CD14-positive monocyte (primary cell): ENCODE data around the gene GDF2. TPM values are rescaled to one million over a fixed set of nuclear protein-coding genes. Genes with fewer than 3 reads are reported as not detected.

Source experiments
- DNase-seq, 3 donors: peaks; one replicate each; pipeline ENCODE4 v3.0.0-alpha.2; 2011 to 2022
- H2AFZ ChIP-seq: 2 replicates; pipeline ENCODE4 v1.6.0; 2012; ENCODE audit warnings: mild to moderate bottlenecking, low read depth, low read length, inconsistent platforms; ENCODE audit not compliant: insufficient read depth, poor library complexity, severe bottlenecking
- H3K27ac ChIP-seq, 2 donors: 1 replicate in 1 of 2; 2 replicates in 1 of 2; pipeline ENCODE4 v1.5.1; 2012 to 2013; ENCODE audit warnings: low read length in 2 of 2, control low read depth in 1 of 2, inconsistent platforms in 1 of 2, low read depth in 1 of 2, mild to moderate bottlenecking in 1 of 2
- H3K27me3 ChIP-seq, 2 donors: one replicate each; pipeline versions ENCODE4 v1.6.0 to v1.6.1; 2011 to 2013; ENCODE audit warnings: low read length in 2 of 2; ENCODE audit not compliant: control insufficient read depth in 2 of 2, insufficient read depth in 2 of 2
- H3K36me3 ChIP-seq, 2 donors: replicated peaks in 1 of 2; 1 replicate in 1 of 2; 2 replicates in 1 of 2; pipeline versions ENCODE4 v1.5.1 to v1.6.1; 2012 to 2013; ENCODE audit warnings: low read length in 2 of 2, control low read depth in 1 of 2, inconsistent platforms in 1 of 2, mild to moderate bottlenecking in 1 of 2; ENCODE audit not compliant: insufficient read depth in 2 of 2, control insufficient read depth in 1 of 2
- H3K4me1 ChIP-seq, 2 donors: 1 replicate in 1 of 2; 2 replicates in 1 of 2; pipeline versions ENCODE4 v1.5.1 to v1.6.1; 2012 to 2013; ENCODE audit warnings: low read length in 2 of 2, control low read depth in 1 of 2, inconsistent platforms in 1 of 2, mild to moderate bottlenecking in 1 of 2, moderate library complexity in 1 of 2; ENCODE audit not compliant: insufficient read depth in 2 of 2, control insufficient read depth in 1 of 2
- H3K4me2 ChIP-seq: replicated peaks from 2 replicates; pipeline ENCODE3; 2012; ENCODE audit warnings: low read length, moderate library complexity, mild to moderate bottlenecking; ENCODE audit not compliant: poor library complexity, severe bottlenecking; ENCODE audit errors: extremely low read depth
- H3K4me3 ChIP-seq, 3 experiments: fragments of 200-600 bp in 1 of 3; sonication (generic) in 1 of 3; replicated peaks in 1 of 3; 1 replicate in 2 of 3; 2 replicates in 1 of 3; pipeline ENCODE4 v1.5.1; 2011 to 2013; ENCODE audit warnings: low read length in 3 of 3, mild to moderate bottlenecking in 3 of 3, control low read depth in 2 of 3, low read depth in 2 of 3, inconsistent platforms in 1 of 3, moderate library complexity in 1 of 3
- H3K79me2 ChIP-seq: 2 replicates; pipeline ENCODE4 v1.6.0; 2012; ENCODE audit warnings: mild to moderate bottlenecking, control low read depth, inconsistent platforms, low read length, moderate library complexity; ENCODE audit not compliant: insufficient read depth
- H3K9ac ChIP-seq: 2 replicates; pipeline ENCODE4 v1.6.0; 2017; ENCODE audit warnings: low read length, mild to moderate bottlenecking; ENCODE audit not compliant: insufficient read depth, poor library complexity, severe bottlenecking
- H3K9me3 ChIP-seq, 2 donors: replicated peaks in 1 of 2; 1 replicate in 1 of 2; 2 replicates in 1 of 2; pipeline versions ENCODE4 v1.5.1 to v1.6.1; 2012 to 2013; ENCODE audit warnings: low read length in 2 of 2, control low read depth in 1 of 2; ENCODE audit not compliant: control insufficient read depth in 1 of 2, insufficient read depth in 1 of 2
- H4K20me1 ChIP-seq: 2 replicates; pipeline ENCODE4 v1.6.0; 2012; ENCODE audit warnings: mild to moderate bottlenecking, low read length, control low read depth, moderate library complexity; ENCODE audit not compliant: insufficient read depth
- H3K27ac Mint-ChIP-seq, 7 donors: one replicate each; pipeline ENCODE4 v1.8.0; 2020; ENCODE audit warnings: mild to moderate bottlenecking in 7 of 7, mixed read lengths in 7 of 7, moderate library complexity in 6 of 7, inconsistent platforms in 2 of 7
- H3K27me3 Mint-ChIP-seq, 3 donors: one replicate each; pipeline ENCODE4 v1.8.0; 2021 to 2022; ENCODE audit warnings: low read depth in 3 of 3, mild to moderate bottlenecking in 3 of 3, mixed read lengths in 3 of 3, moderate library complexity in 3 of 3, inconsistent platforms in 1 of 3
- H3K36me3 Mint-ChIP-seq, 2 donors: one replicate each; pipeline ENCODE4 v1.8.0; 2020; ENCODE audit warnings: mixed read lengths in 2 of 2, inconsistent platforms in 1 of 2, mild to moderate bottlenecking in 1 of 2
- H3K4me1 Mint-ChIP-seq: one replicate; pipeline ENCODE4 v1.8.0; 2020; ENCODE audit warnings: mild to moderate bottlenecking, mixed read lengths
- H3K4me3 Mint-ChIP-seq, 2 donors: one replicate each; pipeline ENCODE4 v1.8.0; 2020; ENCODE audit warnings: mild to moderate bottlenecking in 2 of 2, mixed read lengths in 2 of 2, moderate library complexity in 1 of 2
- H3K9me3 Mint-ChIP-seq, 7 donors: one replicate each; pipeline ENCODE4 v1.8.0; 2020 to 2022; ENCODE audit warnings: mixed read lengths in 7 of 7, mild to moderate bottlenecking in 6 of 7, moderate library complexity in 6 of 7, inconsistent platforms in 2 of 7
- CTCF ChIP-seq: fragments of 200-600 bp; IDR thresholded peaks from one replicate; pipeline ENCODE4 v1.8.0; 2022; ENCODE audit warnings: antibody characterized with exemption, mild to moderate bottlenecking
- WGBS: methylation state at CpG from one replicate; pipeline ENCODE4 v1.1.5; 2013; ENCODE audit warnings: missing lambda C conversion rate; ENCODE audit not compliant: insufficient coverage; 5-methylcytosine and 5-hydroxymethylcytosine counted together
- intact Hi-C, 2 donors: fragments of 100-400 bp; cut with micrococcal nuclease; formaldehyde crosslinking; loops; one replicate each; pipeline versions ENCODE4 v1.15.0 to v1.15.1; 2023
- polyA plus RNA-seq, 3 donors: library from polyadenylated mRNA; depleted of rRNA in 1 of 3; unstranded in 2 of 3; stranded (reverse) in 1 of 3; fragments of 300-500 nt in 2 of 3; fragments of >200 nt in 1 of 3; fragmentation: Illumina TruSeq in 2 of 3; gene quantifications; 1 replicate in 2 of 3; 2 replicates in 1 of 3; pipeline ENCODE4 v1.2.3, GENCODE V29; 2012 to 2021

Gene GDF2
- polyA plus RNA-seq, 3 donors: not detected

GRCh38 chr10:47314416-47314970 lies 7.8 kb upstream of the GDF2 start:
- Mint-ChIP-seq H3K36me3 (no peaks in the 10 kb centered on the region), H3K4me3 (no peak overlapping the region), H3K4me1 (peaks cover 6% of the 10 kb centered on the region), H3K27me3 (peaks cover 2 to 10% (median 7%) of the 10 kb centered on the region in 3 donors), H3K27ac (no peak overlapping the region), H3K9me3 (peaks cover 0 to 1% (median 0%) of the 10 kb centered on the region in 7 donors)
- Histone ChIP-seq H3K36me3 (no peaks in the 10 kb centered on the region), H3K79me2 (no peaks in the 10 kb centered on the region), H3K27ac (no peak overlapping the region), H3K4me2 (no peak overlapping the region), H3K9ac (no peak overlapping the region), H3K4me3 (no peak overlapping the region), H3K4me1 (no peaks in the 10 kb centered on the region), H3K27me3 (no peaks in the 10 kb centered on the region), H3K9me3 (no peaks in the 10 kb centered on the region), H2AFZ (no peak overlapping the region), H4K20me1 (no peaks in the 10 kb centered on the region)
- intact Hi-C loops: no loop called here
- no peak for DNase-seq
- no peak for TF ChIP-seq CTCF
- 90% methylated on average over 6 of the region's 9 CpGs for WGBS

DNA sequence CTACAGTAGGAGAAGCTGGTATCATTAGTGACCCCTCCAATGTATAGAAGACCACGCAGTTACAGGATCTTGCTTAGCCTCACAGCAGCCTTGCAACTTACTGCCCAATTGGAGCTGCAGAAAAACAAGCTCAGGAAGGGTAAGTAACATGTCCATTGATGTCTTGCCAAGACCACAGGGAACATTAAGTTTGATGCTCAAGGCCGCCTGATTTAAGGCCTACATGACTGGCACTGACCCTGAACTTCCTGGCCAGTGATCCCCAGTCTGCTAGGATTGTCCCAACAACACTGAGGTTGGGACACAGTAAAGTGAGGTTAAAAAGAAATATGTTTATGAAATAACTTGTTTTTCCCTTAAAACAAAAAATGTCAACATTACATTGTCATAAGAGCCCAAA lies 6.8 kb upstream of the GDF2 start:
- Mint-ChIP-seq H3K27ac (no peak overlapping the region), H3K27me3 (peaks cover 2 to 10% (median 7%) of the 10 kb centered on the region in 3 donors), H3K36me3 (no peaks in the 10 kb centered on the region), H3K4me3 (no peak overlapping the region), H3K9me3 (peaks cover 0 to 1% (median 0%) of the 10 kb centered on the region in 7 donors), H3K4me1 (peaks cover 6% of the 10 kb centered on the region)
- Histone ChIP-seq H3K4me3 (no peak overlapping the region), H3K27ac (no peak overlapping the region), H3K79me2 (no peaks in the 10 kb centered on the region), H3K9ac (no peak overlapping the region), H3K4me1 (no peaks in the 10 kb centered on the region), H3K9me3 (no peaks in the 10 kb centered on the region), H3K27me3 (no peaks in the 10 kb centered on the region), H4K20me1 (no peaks in the 10 kb centered on the region), H2AFZ (no peak overlapping the region), H3K4me2 (no peak overlapping the region), H3K36me3 (no peaks in the 10 kb centered on the region)
- DNase-seq: no peak
- no peak for TF ChIP-seq CTCF
- intact Hi-C loops: no loop called here
- 100% methylated on average over 1 of the region's 2 CpGs for WGBS
